Astrocyte of the cerebellum (primary cell): ENCODE measurements around the gene LNX1.

Experiments used
- DNase-seq: peaks from one replicate; pipeline ENCODE4 v3.0.0-alpha.2; 2011; ENCODE audit warnings: low read depth
- H3K4me3 ChIP-seq: 2 replicates; pipeline ENCODE4 v1.5.1; 2011; ENCODE audit warnings: mild to moderate bottlenecking, low read depth, low read length, moderate library complexity
- CTCF ChIP-seq: IDR thresholded peaks from 2 replicates; pipeline ENCODE4 v1.5.1; 2012; ENCODE audit warnings: low read length, low read depth, moderate library complexity, mild to moderate bottlenecking; ENCODE audit errors: missing control alignments
- in situ Hi-C: cut with HindIII; loops from 2 replicates; pipeline ENCODE4 v1.10.0; 2017; ENCODE audit warnings: low sequenced_read_pairs

LNX1 gene

DNA sequence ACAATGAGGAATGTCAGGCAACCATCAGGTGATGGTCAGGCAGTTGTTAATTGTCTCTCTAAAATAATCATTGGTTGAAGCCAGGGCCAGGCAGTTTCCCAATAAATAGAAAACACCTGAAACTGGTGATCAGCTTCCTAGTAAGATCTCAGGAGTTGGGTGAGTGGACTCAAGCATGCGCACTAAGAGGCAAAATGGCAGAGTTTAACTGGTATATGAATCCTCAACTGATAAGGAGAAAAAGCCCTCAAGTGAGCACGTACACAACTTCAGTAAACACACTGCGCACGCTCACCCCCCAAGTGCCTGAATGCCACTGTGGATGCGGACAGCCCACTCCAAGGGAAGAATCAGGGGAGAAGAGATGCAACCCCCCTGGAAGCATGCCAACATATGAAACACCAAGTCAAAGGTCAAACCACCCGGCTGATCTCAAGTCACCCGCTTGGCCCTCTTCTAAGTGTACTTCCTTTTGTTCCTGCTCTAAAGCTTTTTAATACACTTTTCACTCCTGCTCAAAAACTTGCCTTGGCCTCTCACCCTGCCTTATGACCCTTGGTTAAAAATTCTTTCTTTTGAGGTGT is 39.9 kb downstream of the LNX1 start:
- in situ Hi-C loops = no loop called here
- H3K4me3 ChIP-seq = no peak overlapping the region
- no peak for DNase-seq
- no peak for TF ChIP-seq CTCF

DNA sequence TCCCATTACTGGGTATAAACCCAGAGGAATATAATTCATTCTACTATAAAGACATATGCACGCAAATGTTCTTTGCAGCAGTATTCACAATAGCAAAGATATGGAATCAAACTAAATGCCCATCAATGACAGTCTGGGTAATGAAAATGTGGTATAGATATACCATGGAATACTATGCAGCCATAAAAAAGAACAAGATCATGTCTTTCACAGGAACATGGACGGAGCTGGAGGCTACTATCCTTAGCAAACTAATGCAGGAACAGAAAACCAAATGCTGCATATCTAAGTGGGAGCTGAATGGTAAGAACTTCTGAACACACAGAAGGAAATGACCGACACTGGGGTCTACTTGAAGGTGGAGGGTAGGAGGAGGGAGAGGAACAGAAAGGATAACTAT is 42.6 kb downstream of the LNX1 start:
- in situ Hi-C loops = no loop called here
- DNase-seq = no peak
- no peak overlapping the region for H3K4me3 ChIP-seq
- no peak for TF ChIP-seq CTCF

- H3K4me3 ChIP-seq = no peak overlapping the region
- no peak for TF ChIP-seq CTCF
- no peak for DNase-seq
- in situ Hi-C loops = no loop called here
Measured at GRCh38 chr4:53547983-53548382, 43.3 kb downstream of the LNX1 start.

DNA sequence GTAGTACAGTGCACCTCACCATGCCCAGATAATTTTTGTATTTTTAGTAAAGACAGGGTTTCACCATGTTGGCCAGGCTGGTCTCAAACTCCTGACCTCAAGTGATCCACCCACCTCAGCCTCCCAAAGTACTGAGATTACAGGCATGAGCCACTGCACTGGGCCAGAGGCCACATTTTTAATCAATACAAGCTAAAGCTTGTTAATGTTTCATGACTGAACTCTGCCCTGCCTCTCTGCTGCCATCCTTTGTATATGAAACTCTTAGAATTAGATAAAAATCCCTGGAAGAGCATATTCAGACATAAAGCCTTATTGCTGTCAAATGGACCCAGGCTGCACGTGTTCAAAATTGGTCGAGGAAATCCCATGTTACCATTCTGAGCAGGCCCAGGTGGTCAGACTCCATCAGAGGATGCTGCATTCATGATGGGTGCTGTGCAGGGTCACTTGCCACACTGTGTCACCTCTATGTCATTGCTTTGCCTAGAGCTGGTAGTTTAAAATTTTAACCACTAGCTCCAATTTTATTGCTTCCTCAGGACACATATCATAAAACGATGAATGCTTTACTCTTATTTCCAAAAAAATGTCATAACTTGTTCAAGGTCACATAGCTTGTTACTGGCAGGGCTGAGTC is 45.2 kb downstream of the LNX1 start:
- in situ Hi-C loops = no loop called here
- H3K4me3 ChIP-seq = no peak overlapping the region
- no peak for TF ChIP-seq CTCF
- DNase-seq = no peak

DNA sequence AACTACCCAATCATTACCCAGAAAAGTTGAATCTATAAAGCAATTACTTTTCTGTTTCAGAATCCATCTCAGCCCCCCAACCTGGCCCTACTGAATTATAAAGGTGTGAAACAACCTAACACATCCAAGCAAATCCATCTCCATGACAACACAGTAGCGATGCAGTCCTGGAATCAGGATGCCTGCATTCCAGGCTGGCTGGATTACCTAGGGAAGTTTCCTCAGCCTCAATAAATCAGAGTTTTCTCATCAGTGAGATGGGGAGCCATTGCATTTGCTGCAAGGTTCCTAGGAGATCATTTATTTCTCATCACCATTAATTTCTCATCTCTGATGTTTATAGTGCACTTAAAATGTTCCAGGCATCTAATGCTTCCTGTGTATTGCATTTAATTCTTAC is 46.0 kb downstream of the LNX1 start:
- DNase-seq = no peak
- in situ Hi-C loops = no loop called here
- TF ChIP-seq CTCF = no peak
- H3K4me3 ChIP-seq = no peak overlapping the region

- no peak for DNase-seq
- no peak for TF ChIP-seq CTCF
- in situ Hi-C loops = no loop called here
- no peak overlapping the region for H3K4me3 ChIP-seq
Measured at GRCh38 chr4:53543561-53543960, 47.7 kb downstream of the LNX1 start.
